GM10847 (cell line): ENCODE results near the gene TDRD12.

Experiments
- POLR2A ChIP-seq: IDR thresholded peaks from 2 replicates; pipeline ENCODE4 v1.6.1; 2011; ENCODE audit not compliant: insufficient read length; ENCODE audit errors: extremely low read depth

TDRD12 gene

DNA sequence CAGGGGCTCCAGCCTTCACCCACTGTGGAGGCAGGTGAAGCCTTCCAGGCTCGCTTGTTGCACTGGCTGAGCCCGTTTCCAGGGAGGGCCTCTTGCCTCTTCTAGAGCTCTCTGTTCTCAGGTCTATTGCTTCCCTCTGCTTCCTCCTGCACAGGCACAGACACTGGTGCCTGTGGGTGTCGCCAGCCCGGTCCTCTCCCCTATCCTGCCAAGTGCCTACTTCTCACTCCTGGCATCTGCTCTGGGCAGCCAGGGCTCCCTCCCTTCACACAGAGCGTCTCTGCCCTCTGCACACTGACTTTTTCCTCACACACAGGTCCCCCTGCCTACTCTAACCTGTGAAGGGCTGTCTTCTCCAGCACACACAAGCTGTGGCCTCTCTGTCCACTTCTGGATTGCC lies 89.7 kb downstream of the TDRD12 start:
- no peak for TF ChIP-seq POLR2A

DNA sequence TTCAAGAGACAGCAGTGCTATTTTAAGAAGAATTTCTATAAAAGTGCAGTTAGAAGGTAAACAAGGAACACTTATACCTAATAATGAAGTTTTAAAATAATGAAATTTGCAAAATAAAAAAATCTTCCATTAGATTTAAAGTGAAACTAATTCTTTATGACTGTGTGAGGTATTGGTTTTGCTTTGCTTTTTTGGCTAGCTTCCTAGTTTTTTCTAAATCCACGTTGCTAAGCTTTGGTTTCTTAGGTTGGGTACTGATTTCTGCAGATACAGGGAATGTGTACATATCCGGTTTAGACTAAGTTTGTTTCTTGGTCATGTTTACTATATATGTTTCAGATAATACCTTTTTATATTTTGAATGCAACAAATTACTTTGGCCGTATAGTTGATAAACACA lies 90.2 kb downstream of the TDRD12 start:
- no peak for TF ChIP-seq POLR2A

DNA sequence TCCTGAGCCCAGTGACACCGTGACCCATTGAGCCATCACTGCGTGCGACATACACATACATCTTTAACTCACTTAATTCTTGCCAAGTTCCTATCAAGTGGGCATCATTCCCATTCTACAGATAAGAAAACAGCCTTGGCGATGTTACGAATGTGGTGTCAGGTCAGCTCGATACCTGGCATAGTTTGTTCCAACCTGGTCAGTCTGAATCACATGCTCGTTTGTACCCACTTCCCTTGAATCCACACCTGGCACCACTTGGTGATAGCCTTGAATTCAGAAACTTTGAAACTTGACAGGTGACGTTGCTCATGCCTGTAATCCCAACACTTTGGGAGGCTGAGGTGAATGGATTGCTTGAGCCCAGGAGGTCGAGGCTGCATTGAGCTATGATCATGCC lies 90.9 kb downstream of the TDRD12 start:
- no peak for TF ChIP-seq POLR2A

DNA sequence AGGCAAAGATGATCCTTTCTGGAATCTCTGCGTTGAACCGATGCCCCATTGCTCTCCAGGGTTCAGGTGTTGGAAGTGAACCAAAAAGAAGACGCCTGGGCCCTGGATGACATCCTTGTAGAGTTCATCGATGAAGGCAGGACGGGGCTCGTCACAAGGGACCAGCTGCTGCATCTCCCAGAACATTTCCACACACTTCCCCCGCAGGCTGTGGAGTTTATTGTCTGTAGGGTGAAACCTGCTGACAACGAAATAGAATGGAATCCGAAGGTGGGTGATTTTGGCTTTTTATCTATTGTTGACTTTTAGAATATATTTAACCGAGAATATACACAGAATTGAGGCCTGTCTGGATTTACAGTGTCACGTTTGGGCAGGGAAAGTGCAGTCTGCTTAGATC lies 91.6 kb downstream of the TDRD12 start:
- TF ChIP-seq POLR2A, result no peak

DNA sequence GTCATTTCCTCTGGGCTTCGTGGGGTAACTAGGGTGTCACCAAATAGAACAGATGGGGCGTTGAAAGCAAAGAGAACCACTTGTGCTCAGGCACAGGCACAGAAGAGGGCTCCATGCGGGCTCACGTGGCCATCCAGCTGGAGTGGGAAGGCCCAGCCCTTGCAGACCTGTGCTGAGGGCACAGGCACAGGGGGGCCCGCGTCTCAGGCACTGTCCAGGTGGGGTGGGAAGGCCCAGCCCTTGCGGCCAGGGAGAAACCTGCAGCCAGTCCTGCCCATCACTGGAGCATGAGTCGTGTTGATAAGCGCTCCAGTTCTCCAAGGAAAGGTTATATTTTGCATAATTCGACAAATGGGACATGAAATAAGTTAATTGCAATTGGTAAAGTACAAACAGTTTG lies 92.5 kb downstream of the TDRD12 start:
- TF ChIP-seq POLR2A, result no peak

DNA sequence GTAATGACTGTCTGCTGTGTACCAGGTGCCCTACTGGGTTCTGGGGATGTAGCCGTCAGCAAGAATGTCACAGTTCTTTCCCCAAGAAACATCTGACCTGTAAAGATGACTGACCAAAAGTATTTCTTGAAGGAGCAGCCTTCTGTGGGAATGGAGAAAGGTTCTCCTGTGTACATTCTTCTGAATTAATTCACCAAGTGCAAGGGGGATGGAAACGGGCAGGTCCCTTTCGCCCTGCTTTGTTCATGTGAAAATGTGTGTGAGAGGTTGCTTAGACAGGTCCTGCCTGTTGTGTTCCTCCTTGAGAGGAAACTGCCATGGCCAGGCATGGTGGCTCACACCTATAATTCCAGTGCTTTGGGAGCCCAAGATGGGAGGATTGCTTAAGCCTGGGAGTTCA lies 93.0 kb downstream of the TDRD12 start:
- no peak for TF ChIP-seq POLR2A

DNA sequence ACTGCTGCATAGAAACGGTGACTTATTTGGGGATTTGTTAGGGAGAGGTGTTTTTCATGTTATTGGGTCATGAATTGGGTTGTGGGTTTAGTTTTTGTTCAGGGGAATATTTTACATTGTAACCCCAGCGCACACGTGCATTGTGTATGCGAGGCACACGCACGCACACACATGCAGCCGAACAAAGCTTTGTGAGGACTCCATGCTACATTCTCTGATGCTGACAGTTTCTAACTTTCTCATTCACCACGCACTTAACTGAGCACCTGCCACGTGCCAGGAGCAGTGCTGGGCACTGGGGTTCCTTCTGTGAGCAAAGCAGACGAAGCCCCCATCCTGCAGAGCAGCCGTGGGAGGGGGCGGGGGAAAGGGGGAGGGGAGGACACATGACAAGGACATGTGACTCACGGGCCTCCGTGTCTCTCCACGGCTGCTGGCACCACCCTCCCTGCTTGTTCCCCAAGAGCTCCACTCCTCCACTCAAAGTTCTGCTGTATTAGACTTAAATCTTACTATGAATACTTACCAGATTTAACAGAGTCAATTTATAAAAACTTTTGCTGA lies 94.4 kb downstream of the TDRD12 start:
- TF ChIP-seq POLR2A, result no peak

DNA sequence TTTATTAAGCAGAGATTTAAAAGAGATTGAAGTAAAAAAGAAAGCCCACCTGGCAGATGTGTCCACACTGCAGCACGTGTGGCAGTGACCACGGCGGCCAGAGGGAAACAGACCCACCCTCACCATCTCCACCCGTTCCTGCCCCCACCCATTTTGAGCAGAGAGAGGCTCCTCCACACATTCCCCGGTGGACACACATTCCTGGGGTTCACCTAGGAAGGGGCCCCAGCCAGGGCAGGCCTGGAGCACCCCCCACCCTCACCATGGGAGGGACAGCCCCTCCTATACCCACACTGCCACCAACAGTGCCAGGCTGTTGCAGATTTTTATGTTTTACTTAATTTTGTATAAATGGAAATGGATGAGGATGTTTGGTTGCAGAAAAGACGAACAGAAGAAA lies 95.1 kb downstream of the TDRD12 start:
- no peak for TF ChIP-seq POLR2A

DNA sequence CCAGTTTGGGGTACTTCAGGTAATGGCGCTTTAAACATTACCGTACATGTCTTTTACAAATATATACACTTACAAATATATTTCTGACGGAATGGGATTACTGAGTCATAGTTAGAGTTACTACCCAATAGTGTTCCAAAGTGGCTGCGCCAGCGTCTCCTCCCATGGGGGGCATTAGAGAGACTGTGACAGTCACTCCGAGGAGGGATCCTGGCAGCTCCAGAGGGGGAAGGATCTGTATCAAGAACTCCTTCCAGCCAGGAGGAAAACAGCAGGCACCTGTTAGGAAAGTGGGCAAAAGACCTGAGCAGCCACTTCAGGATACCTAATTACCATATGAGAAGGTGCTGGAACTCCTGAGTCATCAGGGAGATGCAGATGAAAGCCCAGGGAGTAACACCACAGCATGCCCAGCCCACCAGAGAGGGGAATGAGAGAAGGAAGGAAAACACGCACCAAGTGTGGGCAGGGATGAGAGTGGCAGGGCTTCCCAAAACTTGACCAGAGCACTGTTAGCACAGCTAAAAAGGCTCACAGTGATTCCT lies 97.1 kb downstream of the TDRD12 start:
- TF ChIP-seq POLR2A, result no peak

DNA sequence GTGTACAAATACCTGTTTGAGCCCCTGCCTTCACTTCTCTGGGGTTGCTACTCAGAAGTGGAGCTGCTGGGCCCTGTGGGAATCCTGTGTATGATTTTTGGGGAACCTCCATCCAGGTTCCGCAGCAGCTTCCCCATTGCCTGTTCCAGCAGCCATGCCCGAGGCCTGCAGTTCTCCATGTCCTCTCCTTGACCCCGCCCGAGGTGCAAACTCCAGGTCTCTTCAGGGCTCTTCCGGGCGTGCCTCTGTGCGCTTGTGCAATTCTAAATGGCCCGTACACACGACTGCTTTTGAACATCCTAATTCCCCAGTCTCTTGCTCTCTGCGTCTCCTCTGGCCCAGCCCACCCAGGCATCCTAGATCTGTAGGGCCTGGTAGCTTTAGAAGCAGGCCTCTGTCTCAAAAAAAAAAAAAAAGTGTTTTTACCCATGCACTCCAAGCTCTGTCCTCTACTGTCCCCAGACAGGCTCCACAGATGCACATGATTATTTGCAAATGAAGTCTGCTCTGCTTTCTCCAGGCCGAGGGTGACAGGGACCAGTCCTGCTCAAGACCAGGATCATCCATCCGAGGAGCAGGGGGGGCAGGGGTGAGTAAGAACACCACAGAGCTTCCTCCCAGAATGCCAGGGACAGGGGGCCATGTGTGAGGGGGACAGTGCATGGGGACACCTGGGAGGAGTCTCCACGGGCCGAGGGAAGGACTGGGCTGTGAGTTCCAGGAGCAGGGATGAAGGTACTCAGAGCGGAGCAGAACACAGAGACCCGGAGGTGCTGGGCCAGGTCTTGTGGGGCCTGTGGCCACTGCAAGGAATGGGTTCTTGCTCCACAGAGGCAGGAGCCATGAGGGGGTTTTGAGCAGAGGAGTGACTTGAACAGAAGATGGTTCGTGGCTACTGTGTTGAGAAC lies 98.3 kb downstream of the TDRD12 start:
- TF ChIP-seq POLR2A, result no peak

DNA sequence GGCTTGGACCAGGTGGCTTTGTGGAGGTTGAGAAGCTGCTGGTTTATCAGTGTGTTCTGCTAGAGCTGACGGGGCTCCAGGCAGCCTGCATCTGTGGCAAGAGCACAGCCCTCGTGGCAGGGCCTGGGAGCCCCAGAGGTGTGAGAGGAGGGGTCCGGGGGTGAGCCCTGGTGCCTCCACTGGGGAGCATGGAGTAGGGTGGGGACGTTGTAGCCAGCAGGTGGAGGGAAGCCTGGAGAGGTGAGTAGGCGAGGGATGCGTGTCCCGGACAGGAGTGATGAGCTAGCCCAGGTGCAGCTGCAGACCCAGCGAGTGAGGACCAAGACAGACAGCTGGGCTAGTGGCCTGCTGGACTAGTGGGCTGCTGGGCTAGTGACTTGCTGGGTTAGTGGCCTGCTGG lies 99.0 kb downstream of the TDRD12 start:
- no peak for TF ChIP-seq POLR2A

DNA sequence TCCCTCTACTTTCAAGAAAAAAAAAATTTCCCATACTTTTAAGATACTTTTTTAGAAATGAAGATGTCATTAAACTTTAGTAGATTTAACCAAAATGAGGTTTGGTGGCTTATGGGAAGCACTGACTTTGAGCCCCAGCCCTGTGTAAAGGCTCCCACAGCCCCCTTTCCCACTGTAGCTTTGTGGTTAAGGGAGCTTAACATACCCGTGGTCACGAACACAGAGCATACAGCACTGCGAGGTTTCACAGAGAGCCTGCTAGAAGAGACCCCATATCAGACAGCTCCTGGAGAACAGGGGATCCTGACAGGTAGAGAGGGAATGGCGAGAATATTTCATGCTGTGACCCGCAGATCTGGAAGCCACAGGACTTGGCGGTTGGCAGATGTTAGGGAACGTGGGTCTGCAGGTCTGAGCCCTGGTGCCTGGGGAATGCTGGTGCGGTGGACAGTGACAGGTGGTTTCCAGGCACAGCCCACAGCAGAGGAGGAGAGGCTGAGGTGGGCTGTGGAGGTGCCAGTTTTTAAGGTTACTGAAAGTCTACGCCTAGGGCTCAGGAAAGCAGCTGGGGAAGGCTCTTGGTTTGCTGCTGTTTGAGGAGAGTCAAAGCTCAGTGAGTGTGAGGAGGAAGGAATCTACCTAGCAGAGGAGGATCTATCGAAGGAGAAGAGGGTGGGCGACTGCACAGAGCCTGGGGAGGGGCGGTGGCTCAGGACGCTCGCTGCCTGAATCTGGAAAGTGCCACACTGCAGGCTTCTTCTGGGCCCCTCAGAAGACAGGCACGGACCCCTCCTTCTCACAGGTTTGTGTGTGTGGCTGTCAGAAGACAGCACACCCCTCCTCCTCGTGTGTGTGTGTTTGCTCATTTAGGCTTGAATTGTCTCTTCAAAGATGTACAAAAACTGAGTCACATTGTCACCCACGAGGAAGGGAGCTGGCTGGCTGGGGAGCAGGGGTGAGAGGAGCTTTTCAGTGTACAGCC lies 100.1 kb downstream of the TDRD12 start:
- no peak for TF ChIP-seq POLR2A

DNA sequence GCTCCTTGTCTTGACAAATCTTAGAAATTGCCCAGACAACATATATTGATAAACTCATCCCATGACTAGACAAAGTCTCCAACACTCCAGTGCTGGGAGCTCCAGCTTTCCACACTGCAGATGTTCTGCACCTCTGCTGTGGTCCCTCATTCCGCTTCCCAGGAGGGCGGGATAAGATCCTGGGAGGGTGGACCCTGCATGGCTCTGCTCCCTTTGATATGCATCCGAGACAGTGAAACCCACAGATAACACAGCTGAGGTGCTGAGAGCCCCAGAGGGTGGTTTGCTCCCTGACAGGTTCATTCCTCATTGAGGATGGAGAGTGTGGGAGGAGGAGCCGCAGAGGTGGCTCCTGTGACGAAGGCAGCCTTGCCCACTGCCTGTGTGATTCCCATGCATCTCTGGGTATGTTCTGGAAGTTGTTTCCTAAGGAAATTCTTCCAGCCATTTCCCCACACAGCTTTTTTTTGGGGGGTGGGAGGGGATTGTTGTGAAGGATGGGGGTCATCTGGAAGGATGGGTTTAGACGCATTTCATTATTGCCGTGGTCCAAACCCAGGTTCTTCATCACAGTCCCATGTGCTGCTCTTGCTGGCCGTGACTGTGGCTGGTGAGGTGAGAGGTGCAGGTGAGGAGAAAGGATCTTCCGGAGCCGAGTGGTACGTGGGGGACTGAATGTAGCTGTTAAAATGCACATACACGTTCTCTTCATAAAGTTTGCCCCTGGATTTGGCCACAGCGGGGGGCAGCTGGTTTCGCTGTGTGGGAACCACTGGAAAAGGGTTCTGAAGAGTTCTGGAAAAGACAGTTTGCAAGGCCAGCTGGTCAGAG lies 103.6 kb downstream of the TDRD12 start:
- no peak for TF ChIP-seq POLR2A

DNA sequence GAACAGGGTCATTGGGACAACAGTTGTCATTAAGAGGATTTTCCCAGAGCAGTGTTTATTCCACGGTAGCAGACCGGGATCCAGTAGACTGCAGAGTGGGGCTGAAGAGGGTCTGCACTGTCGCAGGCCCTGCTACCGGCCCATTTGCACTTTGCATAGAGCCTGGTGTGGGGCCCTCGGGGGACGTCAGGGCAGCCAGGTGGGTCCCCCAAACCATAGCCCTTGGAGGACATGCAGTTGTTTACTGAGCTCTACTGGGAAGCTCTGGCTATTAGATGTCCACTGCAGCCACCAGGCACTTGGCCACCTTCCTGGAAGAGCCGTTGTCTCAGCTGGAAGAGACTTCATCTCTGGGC lies 104.2 kb downstream of the TDRD12 start:
- TF ChIP-seq POLR2A, result no peak
